GM12878 (cell line): Measurements from ENCODE around the gene HERPUD1. TPM values are rescaled to one million over a fixed set of nuclear protein-coding genes. Genes with fewer than 3 reads are reported as not detected.

ENCODE experiments used
- BMI1 ChIP-seq: fragments of 450-650 bp; IDR thresholded peaks from 2 replicates; pipeline ENCODE4 v1.6.1; 2016; ENCODE audit warnings: mild to moderate bottlenecking, moderate library complexity, borderline replicate concordance
- CBFB ChIP-seq: IDR thresholded peaks from 2 replicates; pipeline ENCODE4 v1.6.1; 2016; ENCODE audit warnings: antibody characterized with exemption, low read depth
- CBX3 ChIP-seq: fragments of 200-600 bp; sonication (generic); IDR thresholded peaks from 2 replicates; pipeline ENCODE4 v1.6.1; 2016; ENCODE audit warnings: low read depth, borderline replicate concordance
- CUX1 ChIP-seq: IDR thresholded peaks from 2 replicates; pipeline ENCODE4 v1.6.1; 2012; ENCODE audit warnings: improper control_type of control experiment, low read depth, low read length; ENCODE audit not compliant: insufficient replicate concordance
- DPF2 ChIP-seq: fragments of 450-650 bp; IDR thresholded peaks from 2 replicates; pipeline ENCODE4 v1.6.1; 2017; ENCODE audit warnings: mild to moderate bottlenecking
- GABPA ChIP-seq: IDR thresholded peaks from 2 replicates; pipeline ENCODE4 v1.6.1; 2014; ENCODE audit warnings: antibody characterized with exemption, low read depth, mild to moderate bottlenecking, inconsistent platforms
- IKZF2 ChIP-seq, 2 experiments: fragments of 450-650 bp; IDR thresholded peaks; 2 replicates each; pipeline ENCODE4 v1.6.1; 2017; ENCODE audit warnings: mild to moderate bottlenecking in 2 of 2, moderate library complexity in 2 of 2
- KAT2A ChIP-seq: conservative IDR thresholded peaks from 2 replicates; pipeline ENCODE4 v1.6.1; 2011; ENCODE audit warnings: low read depth, low read length; ENCODE audit not compliant: control insufficient read depth
- KDM1A ChIP-seq: fragments of 200-600 bp; sonication (generic); IDR thresholded peaks from 2 replicates; pipeline ENCODE4 v1.6.1; 2016; ENCODE audit warnings: borderline replicate concordance
- MYB ChIP-seq: fragments of 150-350 bp; IDR thresholded peaks from 2 replicates; pipeline ENCODE4 v1.6.1; 2014; ENCODE audit warnings: mild to moderate bottlenecking, low read depth, low read length, borderline replicate concordance
- RAD51 ChIP-seq: fragments of 450-650 bp; IDR thresholded peaks from 2 replicates; pipeline ENCODE4 v1.6.1; 2016; ENCODE audit warnings: moderate library complexity, mild to moderate bottlenecking, inconsistent platforms
- RELB ChIP-seq: fragments of 450-650 bp; IDR thresholded peaks from 2 replicates; pipeline ENCODE4 v1.6.1; 2017; ENCODE audit warnings: low read depth, mild to moderate bottlenecking, moderate library complexity
- SMAD1 ChIP-seq: fragments of 450-650 bp; IDR thresholded peaks from 2 replicates; pipeline ENCODE4 v1.6.1; 2018; ENCODE audit warnings: mild to moderate bottlenecking, low read depth; ENCODE audit not compliant: partially characterized antibody
- TAF1 ChIP-seq: IDR thresholded peaks from 2 replicates; pipeline ENCODE4 v1.6.1; 2011; ENCODE audit warnings: mild to moderate bottlenecking, low read depth, low read length, borderline replicate concordance
- TBL1XR1 ChIP-seq: IDR thresholded peaks from 2 replicates; pipeline ENCODE4 v1.6.1; 2012; ENCODE audit warnings: low read depth, low read length, improper control_type of control experiment
- YBX1 ChIP-seq: fragments of 450-650 bp; IDR thresholded peaks from 2 replicates; pipeline ENCODE4 v1.6.1; 2016; ENCODE audit warnings: antibody characterized with exemption
- ZNF207 ChIP-seq: fragments of 450-650 bp; IDR thresholded peaks from 2 replicates; pipeline ENCODE4 v1.6.1; 2014; ENCODE audit warnings: antibody characterized with exemption, mild to moderate bottlenecking, borderline replicate concordance
- ZNF217 ChIP-seq: fragments of 450-650 bp; IDR thresholded peaks from 2 replicates; pipeline ENCODE4 v1.6.1; 2017; ENCODE audit warnings: antibody characterized with exemption, mild to moderate bottlenecking
- ZNF384 ChIP-seq: IDR thresholded peaks from 2 replicates; pipeline ENCODE4 v1.6.1; 2012; ENCODE audit warnings: low read depth, mild to moderate bottlenecking, low read length, improper control_type of control experiment, borderline replicate concordance
- ZNF687 ChIP-seq: fragments of 450-650 bp; IDR thresholded peaks from 2 replicates; pipeline ENCODE4 v1.6.1; 2017; ENCODE audit warnings: mild to moderate bottlenecking, moderate library complexity
- polyA plus RNA-seq, 11 experiments: library from polyadenylated mRNA; depleted of rRNA in 4 of 11; unstranded in 6 of 11; stranded (reverse) in 5 of 11; fragments of >200 nt; fragmentation: Nextera tagmentation in 4 of 11; fragmentation: Illumina TruSeq in 1 of 11; extraction: Ambion mirVana in 4 of 11; extraction: Trizol in 1 of 11; gene quantifications; 1 replicate in 1 of 11; 2 replicates in 10 of 11; pipeline versions ENCODE4 v1.2.1 to v1.2.3, GENCODE V29; 2011 to 2016; ENCODE audit warnings: inconsistent platforms in 2 of 11, missing spikeins in 2 of 11, low read depth in 1 of 11
- total RNA-seq, 4 experiments: library from RNA; depleted of rRNA in 3 of 4; stranded (reverse); fragments of >200 nt in 3 of 4; fragmentation: Illumina TruSeq in 1 of 4; extraction: Trizol in 1 of 4; gene quantifications; 2 replicates each; pipeline versions ENCODE4 v1.2.1 to v1.2.3, GENCODE V29; 2013 to 2021

HERPUD1 gene
- total and polyA plus RNA-seq, 10 of the 15 experiments (the other 5 are each of a cell fraction or from before 2014, with no cell fraction given) = 32.6 to 212 (median 122) TPM

GRCh38 chr16:56938664-56939513 is 6.9 kb downstream of the HERPUD1 start (continued):
- TF ChIP-seq CBX3 (no peak), KDM1A (no peak), SMAD1 (peak; percentile 45), ZNF384 (no peak), DPF2 (0 out of 2 replicates have a peak, but pooled peaks have one; percentile 28), YBX1 (no peak), ZNF217 (no peak), KAT2A (no peak), RAD51 (no peak), CUX1 (no peak), GABPA (no peak), TBL1XR1 (no peak), IKZF2 (IDR thresholded peaks at IDR 0.05) (peak; percentile 74 to 79), RELB (no peak), MYB (0 out of 2 replicates have a peak, but pooled peaks have one; percentile 28), ZNF207 (no peak; the same call in 1 of the 2 replicates), BMI1 (peak; percentile 63), CBFB (0 out of 2 replicates have a peak, but pooled peaks have one; percentile 1), ZNF687 (no peak; the same call in 1 of the 2 replicates), TAF1 (no peak)
